ENCODE measurements around the gene EHD4.

DNA sequence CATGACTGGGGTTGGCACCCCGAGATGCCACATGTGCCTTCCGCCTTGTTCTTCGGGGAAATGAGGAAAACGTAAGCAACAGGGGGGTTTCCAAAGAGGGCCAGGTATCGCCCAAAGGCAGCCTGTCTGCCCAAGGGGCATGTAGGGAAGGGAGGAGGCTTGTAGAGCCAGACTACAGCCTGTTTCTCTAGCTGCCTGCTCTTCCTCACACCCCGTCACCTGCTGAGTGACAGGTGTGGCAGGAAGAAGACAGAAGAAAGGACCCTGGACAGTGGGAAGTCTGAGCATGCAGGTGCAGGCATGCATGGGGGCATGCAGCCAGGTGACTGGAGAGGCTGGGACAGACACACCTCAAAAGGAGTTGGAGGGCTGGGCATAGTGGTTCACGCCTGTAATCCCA lies 38.7 kb upstream of the EHD4 start:
- TF ChIP-seq EZH2 (IDR thresholded peaks at IDR 0.05; ENCODE audit: borderline replicate concordance), result no peak
- TF ChIP-seq, protein P1, sequence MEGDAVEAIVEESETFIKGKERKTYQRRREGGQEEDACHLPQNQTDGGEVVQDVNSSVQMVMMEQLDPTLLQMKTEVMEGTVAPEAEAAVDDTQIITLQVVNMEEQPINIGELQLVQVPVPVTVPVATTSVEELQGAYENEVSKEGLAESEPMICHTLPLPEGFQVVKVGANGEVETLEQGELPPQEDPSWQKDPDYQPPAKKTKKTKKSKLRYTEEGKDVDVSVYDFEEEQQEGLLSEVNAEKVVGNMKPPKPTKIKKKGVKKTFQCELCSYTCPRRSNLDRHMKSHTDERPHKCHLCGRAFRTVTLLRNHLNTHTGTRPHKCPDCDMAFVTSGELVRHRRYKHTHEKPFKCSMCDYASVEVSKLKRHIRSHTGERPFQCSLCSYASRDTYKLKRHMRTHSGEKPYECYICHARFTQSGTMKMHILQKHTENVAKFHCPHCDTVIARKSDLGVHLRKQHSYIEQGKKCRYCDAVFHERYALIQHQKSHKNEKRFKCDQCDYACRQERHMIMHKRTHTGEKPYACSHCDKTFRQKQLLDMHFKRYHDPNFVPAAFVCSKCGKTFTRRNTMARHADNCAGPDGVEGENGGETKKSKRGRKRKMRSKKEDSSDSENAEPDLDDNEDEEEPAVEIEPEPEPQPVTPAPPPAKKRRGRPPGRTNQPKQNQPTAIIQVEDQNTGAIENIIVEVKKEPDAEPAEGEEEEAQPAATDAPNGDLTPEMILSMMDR (IDR thresholded peaks at IDR 0.05; ENCODE audit: poor library complexity), result no peak
- no peak for TF ChIP-seq EZH2phosphoT487 (IDR thresholded peaks at IDR 0.05; ENCODE audit: low read depth, severe bottlenecking, unreplicated experiment)

All from hepatocyte (in vitro differentiated cells).